HepG2 (cell line): Measurements from ENCODE around the gene TMIGD2. TPM values are rescaled to one million over a fixed set of nuclear protein-coding genes. Genes with fewer than 3 reads are reported as not detected.

Experiments
- ARNTL ChIP-seq: sonication (generic); formaldehyde crosslinking; IDR thresholded peaks from 2 replicates; pipeline ENCODE4 v1.4.0; 2020; ENCODE audit warnings: mild to moderate bottlenecking, missing genetic modification reagents
- KMT2B ChIP-seq: IDR thresholded peaks from 2 replicates; pipeline ENCODE4 v1.6.1; 2016; ENCODE audit warnings: missing genetic modification reagents, missing compliant biosample characterization
- MXD4 ChIP-seq: IDR thresholded peaks from 2 replicates; pipeline ENCODE4 v1.6.1; 2016; ENCODE audit warnings: mild to moderate bottlenecking, missing biosample characterization, missing genetic modification reagents
- NFATC3 ChIP-seq: sonication (generic); formaldehyde crosslinking; IDR thresholded peaks from 2 replicates; pipeline ENCODE4 v1.5.1; 2020; ENCODE audit warnings: mild to moderate bottlenecking, missing genetic modification reagents
- RCOR2 ChIP-seq: IDR thresholded peaks from 2 replicates; pipeline ENCODE4 v1.6.1; 2016; ENCODE audit warnings: missing biosample characterization, missing genetic modification reagents
- SNAPC2 ChIP-seq: sonication (generic); formaldehyde crosslinking; IDR thresholded peaks from 2 replicates; pipeline ENCODE4 v1.8.1; 2022; ENCODE audit warnings: mild to moderate bottlenecking, missing genetic modification reagents
- SOX13 ChIP-seq, 3 experiments: fragments of 450-650 bp in 1 of 3; sonication (generic) in 1 of 3; formaldehyde crosslinking in 1 of 3; IDR thresholded peaks in 2 of 3; conservative IDR thresholded peaks in 1 of 3; 2 replicates each; pipeline versions ENCODE4 v1.5.0 to v1.6.1; 2016 to 2020; ENCODE audit warnings: antibody characterized with exemption in 1 of 3, mild to moderate bottlenecking in 1 of 3, missing compliant biosample characterization in 1 of 3, missing genetic modification reagents in 1 of 3, moderate library complexity in 1 of 3
- TGIF2 ChIP-seq: IDR thresholded peaks from 2 replicates; pipeline ENCODE4 v1.6.1; 2016; ENCODE audit warnings: control low read depth, missing compliant biosample characterization
- THAP11 ChIP-seq: IDR thresholded peaks from 2 replicates; pipeline ENCODE4 v1.6.1; 2016; ENCODE audit warnings: missing biosample characterization, missing genetic modification reagents
- YEATS4 ChIP-seq: sonication (generic); formaldehyde crosslinking; IDR thresholded peaks from 2 replicates; pipeline ENCODE4 v1.4.0; 2020; ENCODE audit warnings: missing genetic modification reagents, borderline replicate concordance
- ZFP37 ChIP-seq: sonication (generic); formaldehyde crosslinking; IDR thresholded peaks from 2 replicates; pipeline ENCODE4 v1.4.0; 2020; ENCODE audit warnings: missing genetic modification reagents, borderline replicate concordance
- ZNF207 ChIP-seq: fragments of 450-650 bp; IDR thresholded peaks from 2 replicates; pipeline ENCODE4 v1.6.1; 2016; ENCODE audit warnings: antibody characterized with exemption, borderline replicate concordance
- ZNF30 ChIP-seq: sonication (generic); formaldehyde crosslinking; IDR thresholded peaks from 2 replicates; pipeline ENCODE4 v1.5.0; 2020; ENCODE audit warnings: mild to moderate bottlenecking, missing genetic modification reagents
- ZNF629 ChIP-seq: sonication (generic); formaldehyde crosslinking; conservative IDR thresholded peaks from 2 replicates; pipeline ENCODE4 v1.5.0; 2020; ENCODE audit warnings: missing genetic modification reagents
- ZNF772 ChIP-seq: sonication (generic); formaldehyde crosslinking; IDR thresholded peaks from 2 replicates; pipeline ENCODE4 v1.5.0; 2020; ENCODE audit warnings: mild to moderate bottlenecking, missing genetic modification reagents
- ZSCAN30 ChIP-seq: sonication (generic); formaldehyde crosslinking; IDR thresholded peaks from 2 replicates; pipeline ENCODE4 v1.5.0; 2020; ENCODE audit warnings: mild to moderate bottlenecking, missing genetic modification reagents
- polyA plus RNA-seq, 8 experiments: library from polyadenylated mRNA; depleted of rRNA in 3 of 8; stranded (reverse) in 7 of 8; unstranded in 1 of 8; fragments of >200 nt; fragmentation: Illumina TruSeq in 4 of 8; extraction: Trizol in 4 of 8; gene quantifications; 2 replicates each; pipeline versions ENCODE4 v1.2.1 to v1.2.3, GENCODE V29; 2011 to 2016; ENCODE audit warnings: low read depth in 4 of 8, missing spikeins in 1 of 8, mixed read lengths in 1 of 8; ENCODE audit not compliant: insufficient read depth in 1 of 8
- total RNA-seq, 5 experiments: library from RNA; depleted of rRNA; stranded (reverse); fragments of >200 nt; fragmentation: Illumina TruSeq; extraction: Trizol; gene quantifications; 2 replicates each; pipeline ENCODE4 v1.2.3, GENCODE V29; 2016; ENCODE audit warnings: low read depth in 1 of 5
- TF ChIP-seq, protein P1 (sequence below): IDR thresholded peaks from 2 replicates; pipeline ENCODE4 v1.6.1; 2012; ENCODE audit warnings: low read length, improper control_type of control experiment
- TF ChIP-seq, protein P2 (sequence below): sonication (generic); formaldehyde crosslinking; IDR thresholded peaks from 2 replicates; pipeline ENCODE4 v1.8.0; 2022; ENCODE audit warnings: low read depth, missing genetic modification reagents
- TF ChIP-seq, protein P3 (sequence below): sonication (generic); formaldehyde crosslinking; IDR thresholded peaks from 2 replicates; pipeline ENCODE4 v1.8.1; 2023; ENCODE audit warnings: mild to moderate bottlenecking, moderate library complexity, missing genetic modification reagents
- TF ChIP-seq, protein P4 (sequence below): IDR thresholded peaks from 2 replicates; pipeline ENCODE4 v1.6.1; 2016; ENCODE audit warnings: missing biosample characterization, missing genetic modification reagents, low read depth
- TF ChIP-seq, protein P5 (sequence below): sonication (generic); IDR thresholded peaks from 2 replicates; pipeline ENCODE4 v1.6.1; 2016; ENCODE audit warnings: low read depth, borderline replicate concordance

Gene TMIGD2
- total and polyA plus RNA-seq, 2 of the 13 experiments (the other 11 are each of a cell fraction or from before 2014, with no cell fraction given), result 0.11 to 1.0 TPM

DNA sequence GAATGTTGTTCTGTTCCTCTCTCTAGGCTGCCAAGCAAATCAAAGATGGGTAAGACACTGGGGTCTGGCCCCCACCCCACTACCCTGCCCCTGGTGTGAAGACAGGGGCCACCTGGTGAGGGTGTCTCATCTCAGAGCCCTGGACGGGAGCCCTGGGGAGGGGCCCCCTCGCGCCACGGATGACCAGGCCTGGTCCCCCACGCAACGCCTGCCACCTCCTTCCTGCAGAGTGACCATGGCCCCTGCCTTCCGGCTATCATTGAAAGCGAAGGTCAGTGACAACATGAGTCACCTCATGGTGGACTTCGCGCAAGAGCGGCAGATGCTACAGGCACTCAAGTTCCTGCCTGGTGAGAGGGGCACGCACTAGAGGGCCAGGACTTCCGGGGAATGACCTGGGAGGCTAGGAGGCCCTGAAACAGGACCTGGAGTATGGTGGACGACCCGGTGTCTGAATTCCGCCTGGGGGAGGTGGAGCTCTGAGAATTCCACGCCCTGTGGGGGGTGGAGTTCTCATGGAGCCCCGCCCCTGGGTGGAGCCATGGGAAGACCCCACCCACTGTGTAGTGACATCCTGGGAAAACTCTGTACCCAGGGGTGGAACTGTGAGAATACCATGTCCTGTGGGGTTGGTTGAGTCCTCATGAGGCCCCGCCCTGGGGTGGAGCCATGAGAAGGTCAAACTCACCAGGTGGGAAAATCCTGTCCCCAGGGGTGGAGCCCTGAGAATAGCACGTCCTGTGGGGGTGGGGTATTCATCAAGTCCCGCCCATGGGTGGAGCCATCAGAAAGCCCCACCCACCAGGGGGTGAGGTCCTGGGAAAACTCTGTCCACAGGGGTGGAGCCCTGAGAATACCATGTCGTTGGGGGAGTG, 8.3 kb upstream of the TMIGD2 start (continued):
- TF ChIP-seq, protein P1, sequence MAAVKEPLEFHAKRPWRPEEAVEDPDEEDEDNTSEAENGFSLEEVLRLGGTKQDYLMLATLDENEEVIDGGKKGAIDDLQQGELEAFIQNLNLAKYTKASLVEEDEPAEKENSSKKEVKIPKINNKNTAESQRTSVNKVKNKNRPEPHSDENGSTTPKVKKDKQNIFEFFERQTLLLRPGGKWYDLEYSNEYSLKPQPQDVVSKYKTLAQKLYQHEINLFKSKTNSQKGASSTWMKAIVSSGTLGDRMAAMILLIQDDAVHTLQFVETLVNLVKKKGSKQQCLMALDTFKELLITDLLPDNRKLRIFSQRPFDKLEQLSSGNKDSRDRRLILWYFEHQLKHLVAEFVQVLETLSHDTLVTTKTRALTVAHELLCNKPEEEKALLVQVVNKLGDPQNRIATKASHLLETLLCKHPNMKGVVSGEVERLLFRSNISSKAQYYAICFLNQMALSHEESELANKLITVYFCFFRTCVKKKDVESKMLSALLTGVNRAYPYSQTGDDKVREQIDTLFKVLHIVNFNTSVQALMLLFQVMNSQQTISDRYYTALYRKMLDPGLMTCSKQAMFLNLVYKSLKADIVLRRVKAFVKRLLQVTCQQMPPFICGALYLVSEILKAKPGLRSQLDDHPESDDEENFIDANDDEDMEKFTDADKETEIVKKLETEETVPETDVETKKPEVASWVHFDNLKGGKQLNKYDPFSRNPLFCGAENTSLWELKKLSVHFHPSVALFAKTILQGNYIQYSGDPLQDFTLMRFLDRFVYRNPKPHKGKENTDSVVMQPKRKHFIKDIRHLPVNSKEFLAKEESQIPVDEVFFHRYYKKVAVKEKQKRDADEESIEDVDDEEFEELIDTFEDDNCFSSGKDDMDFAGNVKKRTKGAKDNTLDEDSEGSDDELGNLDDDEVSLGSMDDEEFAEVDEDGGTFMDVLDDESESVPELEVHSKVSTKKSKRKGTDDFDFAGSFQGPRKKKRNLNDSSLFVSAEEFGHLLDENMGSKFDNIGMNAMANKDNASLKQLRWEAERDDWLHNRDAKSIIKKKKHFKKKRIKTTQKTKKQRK, result no peak
- TF ChIP-seq ZNF30 (CRISPR knock-in tag) (no peak), TGIF2 (no peak), YEATS4 (CRISPR knock-in tag) (peak; percentile 83), KMT2B (CRISPR knock-in tag) (peak; percentile 76), ZSCAN30 (CRISPR knock-in tag) (no peak), SNAPC2 (CRISPR knock-in tag) (0 out of 2 replicates have a peak, but pooled peaks have one; percentile 45), SOX13 (IDR thresholded peaks at IDR 0.05) (no peak), SOX13 (CRISPR knock-in tag; conservative IDR thresholded peaks at IDR 0.05 in 1 of 2, IDR thresholded peaks at IDR 0.05 in 1 of 2) (peak in 1 of 2 experiments; percentile 66; a peak in 2 of 4 replicates), NFATC3 (CRISPR knock-in tag) (peak; percentile 38; the same call in 1 of the 2 replicates), ZFP37 (CRISPR knock-in tag) (peak; percentile 92), THAP11 (CRISPR knock-in tag) (peak; percentile 86), ZNF772 (CRISPR knock-in tag) (peak; percentile 96), ZNF207 (no peak), ZNF629 (CRISPR knock-in tag) (peak; percentile 42; the same call in 1 of the 2 replicates), RCOR2 (CRISPR knock-in tag) (peak; percentile 94), ARNTL (CRISPR knock-in tag) (no peak; the same call in none of the 2 replicates), MXD4 (CRISPR knock-in tag) (peak; percentile 86)
- TF ChIP-seq, protein P2, sequence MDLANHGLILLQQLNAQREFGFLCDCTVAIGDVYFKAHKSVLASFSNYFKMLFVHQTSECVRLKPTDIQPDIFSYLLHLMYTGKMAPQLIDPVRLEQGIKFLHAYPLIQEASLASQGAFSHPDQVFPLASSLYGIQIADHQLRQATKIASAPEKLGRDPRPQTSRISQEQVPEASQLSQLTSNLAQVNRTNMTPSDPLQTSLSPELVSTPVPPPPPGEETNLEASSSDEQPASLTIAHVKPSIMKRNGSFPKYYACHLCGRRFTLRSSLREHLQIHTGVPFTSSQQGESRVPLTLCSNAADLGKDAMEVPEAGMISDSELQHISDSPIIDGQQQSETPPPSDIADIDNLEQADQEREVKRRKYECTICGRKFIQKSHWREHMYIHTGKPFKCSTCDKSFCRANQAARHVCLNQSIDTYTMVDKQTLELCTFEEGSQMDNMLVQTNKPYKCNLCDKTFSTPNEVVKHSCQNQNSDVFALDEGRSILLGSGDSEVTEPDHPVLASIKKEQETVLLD (CRISPR knock-in tag), result no peak
- TF ChIP-seq, protein P3, sequence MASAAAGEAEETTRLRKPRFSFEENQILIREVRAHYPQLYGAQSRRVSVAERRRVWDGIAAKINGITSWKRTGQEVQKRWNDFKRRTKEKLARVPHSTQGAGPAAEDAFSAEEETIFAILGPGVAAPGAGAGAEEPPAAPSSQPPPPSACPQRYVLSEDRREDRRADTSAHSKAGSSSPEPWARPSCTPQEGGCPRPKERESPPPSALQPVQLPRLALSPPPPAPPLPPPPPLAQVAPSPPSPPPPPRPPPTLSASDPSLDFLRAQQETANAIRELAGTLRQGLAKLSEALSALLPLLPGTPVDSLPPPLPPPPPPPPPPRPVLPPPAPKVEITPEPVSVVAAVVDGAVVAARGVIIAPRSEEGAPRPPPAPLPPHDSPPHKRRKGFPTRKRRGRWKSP (CRISPR knock-in tag), result peak; percentile 65
- TF ChIP-seq, protein P4, sequence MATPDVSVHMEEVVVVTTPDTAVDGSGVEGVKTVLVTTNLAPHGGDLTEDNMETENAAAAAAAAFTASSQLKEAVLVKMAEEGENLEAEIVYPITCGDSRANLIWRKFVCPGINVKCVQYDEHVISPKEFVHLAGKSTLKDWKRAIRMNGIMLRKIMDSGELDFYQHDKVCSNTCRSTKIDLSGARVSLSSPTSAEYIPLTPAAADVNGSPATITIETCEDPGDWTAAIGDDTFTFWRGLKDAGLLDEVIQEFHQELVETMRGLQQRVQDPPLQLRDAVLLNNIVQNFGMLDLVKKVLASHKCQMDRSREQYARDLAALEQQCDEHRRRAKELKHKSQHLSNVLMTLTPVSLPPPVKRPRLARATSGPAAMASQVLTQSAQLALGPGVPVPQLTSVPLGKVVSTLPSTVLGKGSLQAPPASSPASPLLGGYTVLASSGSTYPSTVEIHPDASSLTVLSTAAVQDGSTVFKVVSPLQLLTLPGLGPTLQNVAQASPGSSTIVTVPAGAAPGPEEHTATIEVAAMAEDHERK (CRISPR knock-in tag), result no peak
- TF ChIP-seq, protein P5, sequence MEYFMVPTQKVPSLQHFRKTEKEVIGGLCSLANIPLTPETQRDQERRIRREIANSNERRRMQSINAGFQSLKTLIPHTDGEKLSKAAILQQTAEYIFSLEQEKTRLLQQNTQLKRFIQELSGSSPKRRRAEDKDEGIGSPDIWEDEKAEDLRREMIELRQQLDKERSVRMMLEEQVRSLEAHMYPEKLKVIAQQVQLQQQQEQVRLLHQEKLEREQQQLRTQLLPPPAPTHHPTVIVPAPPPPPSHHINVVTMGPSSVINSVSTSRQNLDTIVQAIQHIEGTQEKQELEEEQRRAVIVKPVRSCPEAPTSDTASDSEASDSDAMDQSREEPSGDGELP, result peak; percentile 71; the same call in 1 of the 2 replicates
